Amniotic stem cell (primary cell): ENCODE data around the gene PRR36.
A peak's percentile ranks its signal among the peaks of the same experiment; 100 is the strongest.
"Not testable (repeated sequence)": the region's sequence is repeated elsewhere in the genome, so short reads cannot be mapped to it uniquely, and the experiment has no call there.

ENCODE experiments used
- DNase-seq: peaks from one replicate; lab custom pipeline; 2025; lab: John Stamatoyannopoulos, UW

PRR36 gene

DNA sequence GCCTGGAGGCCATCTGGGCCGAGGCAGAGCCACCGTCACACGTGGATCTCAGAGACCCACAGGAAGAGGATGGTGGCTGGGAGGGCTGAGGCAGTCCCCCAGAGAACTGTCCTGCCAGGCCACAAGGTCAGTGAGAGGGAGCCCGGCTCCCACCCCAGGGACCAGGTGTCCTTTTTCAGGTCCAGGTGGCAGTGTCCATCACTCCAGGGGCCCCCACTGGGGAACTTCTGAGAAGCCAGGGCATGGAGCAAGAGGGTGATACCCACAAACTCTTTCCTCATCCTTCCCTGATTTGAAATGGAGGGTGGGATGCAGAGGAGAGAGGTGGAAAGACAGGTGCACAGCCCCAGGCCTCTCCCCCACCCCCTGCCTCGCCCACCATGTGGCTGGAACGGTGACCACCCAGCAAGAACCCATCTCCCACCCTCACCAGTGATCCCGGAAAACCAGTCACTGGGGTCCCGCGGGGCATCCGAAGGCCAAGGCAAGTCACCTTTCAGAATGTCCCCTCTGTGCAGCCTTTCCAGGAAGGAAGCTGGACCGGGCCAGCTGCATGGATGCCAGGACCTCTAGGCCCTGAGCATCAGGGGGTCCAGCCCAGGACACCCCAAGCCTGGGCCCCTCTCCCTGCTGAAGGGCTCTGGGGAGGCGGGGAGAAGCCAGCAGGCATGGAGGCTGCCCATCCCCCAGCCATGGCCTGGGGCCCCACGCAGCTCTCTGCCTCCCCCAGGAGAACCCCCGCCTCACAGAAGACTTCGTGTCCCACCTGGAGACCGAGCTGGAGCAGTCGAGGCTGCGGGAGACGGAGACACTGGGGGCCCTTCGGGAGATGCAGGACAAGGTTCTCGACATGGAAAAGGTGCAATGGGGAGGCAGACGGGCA lies 14.1 kb downstream of the PRR36 start:
- DNase-seq = no peak

DNA sequence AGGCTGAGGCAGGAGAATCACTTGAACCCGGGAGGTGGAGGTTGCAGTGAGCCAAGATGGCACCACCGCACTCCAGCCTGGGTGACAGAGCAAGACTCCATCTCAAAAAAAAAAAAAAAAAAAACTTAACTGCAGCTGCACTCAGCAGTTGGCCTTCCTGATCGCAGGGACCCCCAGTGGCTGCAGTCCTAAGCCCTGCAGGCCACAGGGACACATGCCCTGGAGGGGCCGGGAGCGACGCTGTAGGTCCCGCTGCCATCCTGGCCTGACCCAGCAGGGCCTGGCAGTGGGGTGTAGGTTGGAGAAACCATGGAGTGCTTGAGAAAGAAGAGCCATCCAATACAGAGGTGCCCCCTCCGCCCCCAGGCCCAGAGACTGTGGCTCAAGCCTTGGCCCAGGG lies 15.1 kb downstream of the PRR36 start:
- DNase-seq = not testable (repeated sequence)

DNA sequence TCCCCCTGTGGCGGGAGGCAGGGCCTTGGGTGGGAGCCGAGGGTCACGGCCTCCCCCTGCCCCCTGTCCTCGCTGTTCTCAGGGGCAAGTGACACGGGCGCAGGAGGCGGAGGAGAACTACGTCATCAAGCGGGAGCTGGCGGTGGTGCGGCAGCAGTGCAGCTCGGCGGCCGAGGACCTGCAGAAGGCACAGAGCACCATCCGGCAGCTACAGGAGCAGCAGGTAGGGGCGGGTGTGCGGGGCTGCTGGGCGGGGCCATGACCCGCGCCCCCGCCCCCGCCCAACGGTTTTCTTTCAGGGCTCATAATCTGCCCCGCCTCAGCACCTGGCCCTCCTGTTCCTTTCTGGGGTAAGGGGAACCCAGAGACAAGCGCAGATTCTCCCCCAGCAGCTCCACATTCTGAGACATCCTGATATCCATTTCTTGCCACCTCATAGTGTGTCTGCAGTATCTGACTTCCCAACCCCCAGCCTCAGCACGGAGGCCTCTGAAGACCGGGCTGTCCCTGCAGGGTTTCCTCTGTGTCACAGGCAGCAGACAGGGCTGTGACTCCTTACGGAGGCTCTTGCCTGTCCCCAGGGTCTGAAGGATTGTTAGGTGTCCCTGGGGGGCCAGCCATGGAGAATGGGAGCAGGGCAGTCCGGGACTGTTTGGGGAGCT lies 15.9 kb downstream of the PRR36 start:
- no peak for DNase-seq

DNA sequence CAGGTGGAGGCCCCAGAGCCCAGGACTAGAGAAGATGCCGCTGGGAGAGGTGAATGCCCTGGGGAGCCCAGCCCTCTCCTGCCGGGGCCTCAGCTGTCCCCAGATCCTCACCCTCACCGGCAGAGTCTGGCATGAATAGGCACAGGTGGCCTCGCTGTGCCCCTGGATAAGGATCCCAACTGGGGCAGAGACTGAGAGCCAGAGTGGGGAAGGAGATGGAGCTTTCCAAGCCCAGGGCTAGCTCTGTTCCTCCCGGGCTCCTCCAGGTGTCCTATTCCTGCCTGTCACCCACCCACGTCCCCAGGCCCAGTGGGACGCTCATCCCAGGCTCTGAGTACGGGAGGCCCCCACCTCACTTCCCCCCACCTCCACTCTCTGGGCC lies 16.5 kb downstream of the PRR36 start:
- DNase-seq = no peak

DNA sequence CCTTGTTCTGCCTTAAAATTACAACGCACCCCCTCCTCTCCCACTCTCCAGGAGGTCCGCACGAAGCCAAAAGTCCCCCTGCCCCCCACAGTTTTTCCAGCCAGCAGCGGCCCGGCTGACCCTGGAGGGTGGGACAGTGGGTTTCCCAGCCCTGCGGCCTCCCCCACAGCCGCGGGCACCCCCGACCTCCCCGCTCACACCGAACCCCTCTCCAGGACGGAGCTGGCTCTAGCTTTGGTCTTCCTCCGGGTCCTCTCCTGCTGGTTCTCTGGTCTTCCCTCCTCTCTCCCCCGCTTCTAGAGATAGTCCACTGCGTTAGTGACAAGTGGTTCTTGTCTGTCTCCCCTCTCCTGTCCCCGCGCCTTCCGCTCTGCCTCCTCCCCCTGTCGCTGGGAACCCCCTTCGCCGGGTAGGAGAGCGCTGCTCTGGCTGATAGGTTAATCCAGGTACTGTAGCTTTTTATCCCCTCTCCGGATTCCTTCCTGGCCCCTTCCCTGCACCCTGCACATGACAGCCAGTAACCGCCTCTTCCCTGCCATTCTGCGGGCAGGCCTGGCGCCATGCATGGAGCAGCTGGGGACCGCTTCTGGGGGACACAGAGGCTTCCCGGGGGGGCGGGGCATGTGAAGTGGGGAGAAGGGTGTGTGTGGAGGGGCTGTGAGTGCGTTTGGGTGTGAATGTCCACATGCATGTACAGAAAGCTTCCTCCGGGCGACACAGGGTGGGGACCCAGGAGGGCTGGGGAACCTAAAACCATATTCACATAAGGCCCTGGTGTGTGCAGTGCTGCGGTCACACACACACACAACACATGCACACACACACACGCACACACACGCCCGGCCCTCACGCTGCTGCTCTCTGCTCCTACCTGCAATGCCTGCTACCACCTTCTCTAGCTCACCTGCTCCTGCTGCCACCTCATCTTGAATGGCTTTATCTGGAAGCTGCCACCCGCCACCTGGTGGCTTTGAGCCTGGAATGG lies 17.2 kb downstream of the PRR36 start:
- no peak for DNase-seq

DNA sequence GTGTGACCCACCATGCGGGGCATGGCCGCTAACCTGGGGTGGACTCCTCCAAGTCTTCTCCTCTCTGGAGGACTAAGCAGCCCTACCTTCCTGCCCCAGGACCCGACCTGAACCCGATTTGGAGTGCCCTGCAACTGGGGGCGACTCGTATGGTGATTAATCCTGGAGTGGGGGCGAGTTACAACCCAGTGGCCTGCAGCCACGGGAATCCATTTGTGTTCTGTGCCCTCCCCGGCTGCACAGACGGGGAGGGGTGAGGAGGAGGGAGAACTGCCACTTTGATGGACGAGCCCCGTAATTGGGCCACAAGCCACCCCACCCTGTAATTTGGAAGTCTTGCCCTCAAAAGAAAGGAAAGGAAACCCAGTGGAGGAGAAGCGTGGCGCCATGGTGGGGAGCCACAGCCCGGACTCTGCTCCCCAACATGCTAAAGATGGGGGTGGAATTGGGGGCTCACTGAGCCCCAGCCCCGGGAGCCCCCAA lies 18.0 kb downstream of the PRR36 start:
- no peak for DNase-seq

DNA sequence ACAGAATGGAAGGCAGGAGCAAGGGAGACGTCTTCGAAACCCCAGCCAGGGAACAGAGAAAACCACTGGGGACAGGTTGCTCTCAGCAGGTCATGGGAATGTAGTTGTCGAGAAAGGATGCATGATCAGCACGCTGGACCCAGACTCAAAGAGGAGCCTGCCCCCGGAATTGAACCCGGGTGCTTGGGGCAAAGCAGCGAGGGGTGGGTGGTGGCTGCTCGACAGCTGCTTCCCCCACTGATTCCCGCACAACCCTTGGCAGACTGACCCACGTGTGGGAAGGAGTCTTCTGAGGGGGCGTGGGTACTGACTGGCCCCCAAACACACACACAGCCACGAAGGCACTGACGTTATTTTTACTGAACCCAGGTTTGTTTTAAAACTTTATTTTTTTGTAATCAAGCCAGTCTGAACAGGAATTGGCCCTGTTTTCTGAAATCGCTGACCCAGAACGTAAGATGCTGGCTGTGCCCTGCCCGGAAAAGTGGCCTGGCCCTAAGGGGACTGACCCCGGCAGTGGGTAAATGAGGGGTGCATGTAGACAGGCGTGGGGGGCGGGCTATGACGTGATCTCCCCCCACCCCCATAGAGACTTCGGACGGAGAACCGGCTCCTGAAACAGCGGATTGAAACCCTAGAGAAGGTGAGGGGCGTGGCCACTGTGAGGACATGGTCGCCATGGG lies 18.6 kb downstream of the PRR36 start:
- no peak for DNase-seq

DNA sequence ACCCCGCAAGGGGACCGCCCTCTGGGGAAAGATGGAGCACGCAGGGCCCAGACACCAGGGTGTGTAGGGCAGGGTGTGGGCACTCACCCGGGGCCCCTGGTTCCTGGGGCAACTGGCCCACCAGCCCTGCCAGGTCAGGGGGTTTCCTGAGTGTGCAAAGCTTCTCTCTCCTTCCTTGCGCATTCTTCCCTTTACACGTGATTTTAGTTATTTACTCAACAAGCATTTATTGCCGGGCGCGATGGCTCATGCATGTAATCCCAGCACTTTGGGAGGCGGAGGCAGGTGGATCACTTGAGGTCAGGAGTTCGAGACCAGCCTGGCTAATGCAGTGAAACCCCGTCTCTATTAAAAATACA lies 20.4 kb downstream of the PRR36 start:
- no peak for DNase-seq

DNA sequence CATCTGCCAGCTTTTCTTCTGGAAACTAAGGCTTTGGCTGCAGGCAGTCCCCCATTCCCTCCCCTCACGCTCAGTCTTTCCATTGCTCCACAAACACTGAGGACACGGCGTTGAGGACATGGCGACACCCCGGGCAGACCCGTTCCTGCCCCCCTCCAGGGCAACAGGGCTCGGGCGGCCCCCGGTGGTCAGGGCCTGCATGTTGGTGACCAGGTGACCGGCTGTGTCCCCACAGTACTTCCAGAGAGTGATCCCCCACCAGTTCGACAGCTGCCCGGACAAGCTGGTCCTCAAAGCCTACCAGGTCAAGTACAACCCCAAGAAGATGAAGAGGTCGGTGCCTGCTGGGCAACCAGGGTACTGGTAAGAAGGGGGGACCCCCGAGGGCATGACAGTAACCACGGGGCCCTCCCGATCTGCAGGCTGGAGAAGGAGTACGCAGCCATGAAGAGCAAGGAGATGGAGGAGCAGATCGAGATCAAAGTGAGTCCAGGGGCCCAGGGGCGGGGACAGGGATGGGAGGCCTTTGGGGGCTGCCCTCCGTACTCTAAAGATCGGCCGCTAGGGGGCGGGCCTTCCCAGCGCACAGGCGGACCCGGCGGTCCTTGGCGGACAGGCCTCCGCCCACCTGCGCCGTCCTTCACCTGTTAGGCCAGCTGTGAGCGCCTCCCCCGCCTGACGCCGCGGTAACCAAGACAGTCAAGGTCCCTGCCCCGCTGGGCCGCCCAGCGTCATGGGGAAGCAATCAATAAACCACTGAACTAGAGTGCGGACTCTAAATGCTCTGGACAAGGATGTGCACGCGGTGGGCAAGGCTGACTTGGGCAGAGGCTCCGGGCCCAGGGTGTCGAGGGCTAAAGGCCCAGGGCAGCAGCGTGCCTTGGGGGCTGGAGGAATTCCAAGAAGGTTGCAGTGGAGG lies 21.1 kb downstream of the PRR36 start:
- DNase-seq = peak; percentile 30

DNA sequence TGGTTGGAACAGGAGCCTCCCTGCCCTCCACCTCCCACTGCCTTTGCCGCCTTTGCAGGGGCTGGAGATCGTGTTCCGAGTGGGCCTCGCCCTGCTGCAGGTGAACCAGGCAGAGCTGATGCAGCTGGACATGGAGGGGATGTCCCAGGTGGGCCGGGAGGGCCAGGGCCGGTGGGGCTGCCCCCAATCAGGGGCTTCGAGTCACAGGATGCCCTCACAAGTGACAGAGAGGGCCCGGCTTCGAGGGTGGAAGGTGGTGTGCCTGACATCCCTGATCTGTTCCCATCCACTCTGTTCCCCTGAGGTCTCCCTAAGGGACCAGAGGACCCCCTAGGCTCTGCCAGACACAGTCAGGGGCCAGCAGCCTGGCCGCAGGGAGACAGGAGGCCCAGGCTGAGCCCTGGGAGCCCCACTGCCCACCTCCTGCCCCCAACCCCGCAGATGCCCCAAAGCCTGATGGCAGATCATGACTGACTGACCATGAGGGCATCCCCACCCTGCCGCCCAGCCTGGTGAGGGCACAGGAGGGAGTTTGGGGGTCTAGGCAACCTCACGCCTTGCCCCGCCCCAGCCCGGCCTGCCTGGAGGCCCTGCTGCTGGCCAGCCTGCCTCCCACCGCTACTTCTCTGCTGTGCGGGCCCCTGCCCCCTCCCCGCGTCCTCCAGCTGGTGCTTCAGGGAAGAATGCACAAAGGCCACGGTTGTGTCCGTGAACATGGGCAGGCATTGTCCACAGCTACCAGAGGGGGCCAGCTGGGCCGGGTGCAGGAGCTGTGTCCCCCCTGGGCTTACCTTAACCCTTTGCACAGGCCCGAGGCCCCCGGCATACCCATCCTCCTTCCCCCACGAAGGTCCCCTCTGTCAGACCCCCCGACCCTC lies 22.3 kb downstream of the PRR36 start:
- DNase-seq = no peak

DNA sequence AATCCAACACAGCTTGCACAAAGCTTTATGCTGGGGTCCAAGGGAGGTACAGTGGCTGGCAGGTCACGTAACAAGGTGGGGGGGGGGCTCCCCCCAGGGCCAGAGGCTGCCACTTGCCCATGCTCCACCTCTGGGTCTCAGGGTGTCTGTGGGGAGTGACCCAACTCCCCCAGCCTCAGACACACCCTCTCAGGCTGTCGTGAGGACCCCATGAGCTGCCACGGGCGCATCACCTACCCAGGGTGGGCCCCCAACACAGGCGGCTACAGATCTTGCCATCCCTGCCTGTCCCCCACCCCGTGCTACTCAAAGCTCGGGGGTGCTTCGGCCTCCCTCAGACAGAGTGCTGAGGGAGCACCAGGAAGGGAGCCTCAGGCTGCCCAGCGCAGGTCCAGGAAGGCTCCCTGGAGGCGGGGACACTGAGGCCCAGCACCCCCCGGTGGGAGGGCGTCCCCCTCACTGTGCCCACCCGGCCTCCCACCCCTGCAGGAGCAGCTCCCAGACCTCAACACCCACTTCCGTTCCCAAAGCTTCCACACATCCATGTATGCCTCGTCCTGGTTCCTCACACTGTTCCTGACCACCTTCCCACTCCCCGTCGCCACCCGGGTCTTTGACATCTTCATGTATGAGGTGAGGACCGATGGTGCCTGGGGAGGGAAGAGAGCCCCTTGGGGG lies 23.1 kb downstream of the PRR36 start:
- no peak for DNase-seq

DNA sequence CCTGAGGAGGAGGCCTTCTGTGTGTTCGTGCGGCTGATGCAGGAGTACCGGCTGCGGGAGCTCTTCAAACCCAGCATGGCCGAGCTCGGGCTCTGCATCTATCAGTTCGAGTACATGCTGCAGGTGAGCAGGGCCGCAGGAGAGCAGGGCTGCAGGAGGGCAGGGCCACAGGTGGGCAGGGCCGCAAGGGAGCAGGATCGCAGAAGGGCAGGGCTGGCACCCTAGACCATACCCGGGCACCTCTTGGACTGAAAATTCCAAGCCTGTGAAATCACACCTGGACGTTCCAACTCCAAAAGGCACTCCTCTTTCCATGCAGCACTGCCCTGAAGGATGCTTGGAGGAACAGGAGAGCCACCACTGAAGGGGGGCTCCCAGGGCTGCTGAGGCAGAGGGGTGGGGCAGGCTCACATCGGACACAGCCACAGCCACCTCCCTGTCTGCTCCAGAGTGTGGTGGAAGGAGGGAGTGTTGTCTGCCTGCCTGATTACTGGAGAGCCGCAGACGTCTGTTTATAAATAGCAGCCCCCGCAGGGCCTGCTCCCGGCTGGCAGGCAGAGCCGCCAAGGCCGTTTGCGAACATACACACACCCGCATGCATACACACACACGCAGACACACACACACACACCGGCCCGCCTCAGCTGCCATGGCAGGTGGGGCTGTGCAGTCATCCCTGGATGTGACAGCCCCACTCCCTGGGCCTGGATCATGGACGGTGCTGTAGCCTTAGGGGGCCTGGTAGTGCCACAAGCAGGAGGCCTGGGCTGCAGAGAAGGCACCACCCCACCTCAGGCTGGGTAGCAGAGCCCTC lies 24.0 kb downstream of the PRR36 start:
- no peak for DNase-seq

DNA sequence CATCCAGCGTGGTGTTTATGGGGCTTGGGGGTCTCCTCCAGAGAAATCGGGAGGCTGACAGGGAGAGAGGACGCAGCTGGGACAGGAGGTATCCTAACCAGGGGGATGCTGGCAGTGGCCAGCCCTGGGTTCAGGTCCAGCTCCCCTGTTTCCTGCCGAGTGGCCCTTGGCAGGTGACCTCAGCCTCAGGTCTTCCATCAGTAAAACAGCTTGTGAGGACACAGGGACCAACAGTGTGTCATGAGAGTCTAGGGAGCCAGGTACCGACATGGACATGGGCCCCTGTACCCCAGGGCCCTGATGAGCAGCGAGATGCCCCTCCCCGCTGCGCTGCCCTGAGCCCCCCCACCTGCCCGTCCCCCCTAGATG lies 24.6 kb downstream of the PRR36 start:
- DNase-seq = no peak

DNA sequence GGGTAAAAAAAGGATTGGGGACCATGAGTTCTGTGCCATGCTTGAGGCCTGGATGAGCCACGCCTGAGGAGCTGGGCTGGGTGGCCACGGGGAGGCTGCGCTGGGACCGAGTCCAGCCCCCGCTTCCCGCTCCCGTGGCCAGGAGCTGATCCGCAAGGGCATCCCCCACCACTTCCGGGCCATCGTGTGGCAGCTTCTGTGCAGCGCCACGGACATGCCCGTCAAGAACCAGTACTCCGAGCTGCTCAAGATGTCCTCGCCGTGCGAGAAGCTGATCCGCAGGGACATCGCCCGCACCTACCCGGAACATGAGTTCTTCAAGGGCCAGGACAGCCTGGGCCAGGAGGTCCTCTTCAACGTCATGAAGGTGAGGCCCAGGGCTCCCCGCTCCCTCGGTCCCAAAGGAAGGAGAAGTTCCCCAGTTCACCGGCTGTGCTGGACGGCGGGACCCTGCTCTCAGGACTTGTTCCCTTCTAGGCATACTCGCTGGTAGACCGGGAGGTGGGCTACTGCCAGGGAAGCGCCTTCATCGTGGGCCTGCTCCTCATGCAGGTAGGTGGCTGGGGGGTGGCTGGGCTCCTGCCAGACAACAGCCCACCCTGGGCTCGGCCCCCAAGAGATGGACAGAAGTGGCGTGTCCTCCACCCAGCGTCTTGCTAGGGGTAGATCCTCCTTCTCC lies 25.3 kb downstream of the PRR36 start:
- DNase-seq = no peak

DNA sequence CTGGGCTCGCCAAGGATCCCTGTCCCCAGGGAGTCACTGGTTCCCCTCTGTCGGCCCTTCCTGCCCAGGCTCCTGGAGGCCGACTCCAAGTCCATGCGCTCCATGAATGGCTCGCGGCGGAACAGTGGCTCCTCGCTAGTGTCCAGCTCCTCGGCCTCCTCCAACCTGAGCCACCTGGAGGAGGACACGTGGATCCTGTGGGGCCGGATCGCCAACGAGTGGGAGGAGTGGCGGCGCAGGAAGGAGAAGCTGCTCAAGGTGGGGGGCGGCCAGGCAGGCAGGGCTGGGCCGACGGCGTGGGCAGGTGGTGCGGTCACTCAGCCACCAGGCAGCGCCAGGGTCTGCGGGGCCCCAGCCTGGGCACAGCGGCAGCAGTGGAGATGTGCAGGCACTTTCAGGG lies 26.5 kb downstream of the PRR36 start:
- DNase-seq = no peak

DNA sequence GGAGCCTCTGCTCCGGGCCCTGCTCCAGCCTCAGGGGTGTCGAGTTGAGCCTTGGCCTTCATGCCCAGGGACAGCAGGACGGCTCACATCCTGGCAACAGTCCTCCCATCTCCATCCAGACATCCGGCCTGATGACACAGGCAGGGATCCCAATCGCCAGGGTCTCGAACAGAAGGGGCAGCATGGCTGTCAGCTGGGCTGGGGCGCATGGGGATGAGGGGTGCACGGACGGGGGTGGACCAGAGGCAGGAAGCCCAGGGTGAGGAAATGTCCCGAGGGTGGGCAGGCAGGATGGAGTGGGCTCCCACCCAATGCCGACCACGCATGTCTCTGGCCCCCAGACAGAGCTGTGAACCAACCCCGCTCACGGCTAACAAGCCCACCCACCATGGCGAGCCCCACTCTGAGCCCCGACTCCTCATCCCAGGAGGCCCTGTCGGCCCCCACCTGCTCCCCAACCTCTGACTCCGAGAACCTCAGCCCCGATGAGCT lies 28.0 kb downstream of the PRR36 start:
- no peak for DNase-seq

DNA sequence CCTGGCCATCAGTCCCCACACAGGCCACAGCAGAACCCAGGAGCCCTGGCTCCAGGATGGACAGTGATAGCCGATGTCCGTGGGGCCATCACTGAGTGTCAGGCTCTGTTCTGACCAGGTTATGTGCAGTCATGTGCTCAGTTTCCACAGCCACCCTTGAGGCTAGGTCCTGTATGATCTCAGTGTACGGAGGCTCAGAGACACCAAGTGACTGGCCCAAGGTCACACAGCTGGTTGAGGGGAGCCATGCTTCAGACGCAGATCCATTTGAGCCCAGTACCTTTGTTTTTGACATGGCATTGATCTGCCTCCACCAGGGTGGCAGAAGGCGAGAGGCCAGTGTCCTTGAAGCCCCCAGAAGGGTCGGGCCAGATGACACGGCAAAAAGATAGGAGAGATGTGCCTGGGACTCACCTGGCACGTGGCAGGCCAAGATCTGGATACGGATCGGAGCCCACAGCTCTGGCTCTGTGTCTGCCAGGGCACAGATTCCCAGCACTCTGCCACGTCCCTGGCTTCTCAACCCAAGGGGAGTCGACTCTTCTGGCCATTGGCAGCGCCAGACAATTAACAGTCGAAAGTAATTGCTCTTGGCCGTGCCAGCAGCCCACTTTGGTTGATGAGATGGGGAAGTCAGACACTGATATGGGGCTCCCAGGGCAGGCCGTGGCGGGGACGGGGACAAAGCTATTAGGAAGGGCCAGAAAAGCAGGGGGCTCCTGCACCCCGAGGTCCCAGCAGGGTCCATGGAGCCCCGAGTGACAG lies 28.6 kb downstream of the PRR36 start:
- no peak for DNase-seq
